Measurements from ENCODE around the gene VAV2.
A peak's percentile ranks its signal among the peaks of the same experiment; 100 is the strongest.

The VAV2 gene

DNA sequence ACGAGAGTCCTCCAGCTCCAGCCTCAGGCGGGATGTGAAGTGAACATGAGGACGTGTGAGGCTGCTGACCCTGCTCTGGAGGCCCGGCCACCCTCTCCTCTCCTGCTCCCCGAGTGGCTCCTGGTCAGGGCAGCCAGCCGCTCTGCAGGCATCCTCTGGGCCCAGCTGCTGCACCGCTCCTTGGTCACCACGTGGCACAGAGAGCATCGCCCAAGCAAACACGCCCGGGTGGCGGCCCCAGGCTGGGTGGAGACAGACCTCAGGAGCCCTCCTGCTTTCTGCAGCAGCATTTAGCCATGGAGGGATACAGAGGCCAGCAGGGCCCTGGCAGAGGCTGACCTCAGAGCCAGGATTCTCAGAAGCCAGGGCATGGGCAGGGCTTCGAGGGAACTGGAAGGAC, 184.3 kb downstream of the VAV2 start:
- Mint-ChIP-seq H3K27me3 (ENCODE audit: low read depth, poor library complexity) (no peaks in the 10 kb centered on the region), H3K4me3 (no peak overlapping the region), H3K27ac (no peak overlapping the region), H3K4me1 (peaks cover 24% of the 10 kb centered on the region), H3K9me3 (no peaks in the 10 kb centered on the region), H3K36me3 (ENCODE audit: low read depth) (no peaks in the 10 kb centered on the region)
- TF ChIP-seq, protein P1, sequence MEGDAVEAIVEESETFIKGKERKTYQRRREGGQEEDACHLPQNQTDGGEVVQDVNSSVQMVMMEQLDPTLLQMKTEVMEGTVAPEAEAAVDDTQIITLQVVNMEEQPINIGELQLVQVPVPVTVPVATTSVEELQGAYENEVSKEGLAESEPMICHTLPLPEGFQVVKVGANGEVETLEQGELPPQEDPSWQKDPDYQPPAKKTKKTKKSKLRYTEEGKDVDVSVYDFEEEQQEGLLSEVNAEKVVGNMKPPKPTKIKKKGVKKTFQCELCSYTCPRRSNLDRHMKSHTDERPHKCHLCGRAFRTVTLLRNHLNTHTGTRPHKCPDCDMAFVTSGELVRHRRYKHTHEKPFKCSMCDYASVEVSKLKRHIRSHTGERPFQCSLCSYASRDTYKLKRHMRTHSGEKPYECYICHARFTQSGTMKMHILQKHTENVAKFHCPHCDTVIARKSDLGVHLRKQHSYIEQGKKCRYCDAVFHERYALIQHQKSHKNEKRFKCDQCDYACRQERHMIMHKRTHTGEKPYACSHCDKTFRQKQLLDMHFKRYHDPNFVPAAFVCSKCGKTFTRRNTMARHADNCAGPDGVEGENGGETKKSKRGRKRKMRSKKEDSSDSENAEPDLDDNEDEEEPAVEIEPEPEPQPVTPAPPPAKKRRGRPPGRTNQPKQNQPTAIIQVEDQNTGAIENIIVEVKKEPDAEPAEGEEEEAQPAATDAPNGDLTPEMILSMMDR (IDR thresholded peaks at IDR 0.05): no peak
- no peak for DNase-seq

DNA sequence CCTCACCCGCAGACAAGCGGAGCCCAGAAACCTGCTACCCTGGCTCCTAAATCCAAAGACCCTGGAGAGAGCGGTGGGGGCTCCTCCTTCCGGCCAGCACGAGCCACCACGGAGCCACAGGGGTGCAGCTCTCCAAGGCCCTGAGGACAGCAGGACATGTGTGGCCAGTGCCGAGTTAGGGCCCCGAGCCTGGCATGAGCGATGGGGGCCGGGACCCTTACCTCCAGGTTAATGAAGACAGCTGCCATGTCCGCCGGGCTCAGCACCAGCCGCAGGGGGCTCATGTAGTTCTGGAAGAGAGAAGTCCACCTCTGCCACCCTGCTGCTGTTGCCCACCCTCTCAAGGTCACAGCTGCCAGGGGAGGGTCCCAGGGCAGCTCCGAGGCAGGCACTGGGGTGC, 185.1 kb downstream of the VAV2 start:
- Mint-ChIP-seq H3K4me1 (peaks cover 27% of the 10 kb centered on the region), H3K27me3 (ENCODE audit: low read depth, poor library complexity) (no peaks in the 10 kb centered on the region), H3K4me3 (no peak overlapping the region), H3K9me3 (no peaks in the 10 kb centered on the region), H3K36me3 (ENCODE audit: low read depth) (no peaks in the 10 kb centered on the region), H3K27ac (no peak overlapping the region)
- TF ChIP-seq, protein P1 (IDR thresholded peaks at IDR 0.05): no peak
- no peak for DNase-seq

DNA sequence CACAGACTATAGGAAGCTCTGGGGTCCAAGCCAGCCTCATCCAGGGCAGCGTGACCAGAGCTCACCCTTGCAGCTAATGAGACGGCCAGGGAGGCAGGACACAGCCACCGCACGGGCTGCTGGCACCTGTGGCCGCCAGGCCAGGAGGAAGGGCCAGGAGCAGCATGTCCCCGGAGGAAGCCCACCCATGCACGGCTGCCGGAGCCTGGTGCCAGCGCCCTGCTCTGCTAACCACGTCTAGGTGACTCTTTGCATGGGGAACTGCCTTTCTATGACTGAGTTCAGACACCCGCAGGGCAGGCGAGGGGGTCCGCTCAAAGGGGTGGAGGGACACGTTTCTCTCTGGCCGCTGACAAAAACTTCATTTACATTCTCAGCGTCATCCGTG, 185.5 kb downstream of the VAV2 start:
- Mint-ChIP-seq H3K4me3 (no peak overlapping the region), H3K4me1 (peaks cover 28% of the 10 kb centered on the region), H3K36me3 (ENCODE audit: low read depth) (no peaks in the 10 kb centered on the region), H3K9me3 (no peaks in the 10 kb centered on the region), H3K27ac (no peak overlapping the region), H3K27me3 (ENCODE audit: low read depth, poor library complexity) (no peaks in the 10 kb centered on the region)
- TF ChIP-seq, protein P1 (IDR thresholded peaks at IDR 0.05): no peak
- DNase-seq: no peak

DNA sequence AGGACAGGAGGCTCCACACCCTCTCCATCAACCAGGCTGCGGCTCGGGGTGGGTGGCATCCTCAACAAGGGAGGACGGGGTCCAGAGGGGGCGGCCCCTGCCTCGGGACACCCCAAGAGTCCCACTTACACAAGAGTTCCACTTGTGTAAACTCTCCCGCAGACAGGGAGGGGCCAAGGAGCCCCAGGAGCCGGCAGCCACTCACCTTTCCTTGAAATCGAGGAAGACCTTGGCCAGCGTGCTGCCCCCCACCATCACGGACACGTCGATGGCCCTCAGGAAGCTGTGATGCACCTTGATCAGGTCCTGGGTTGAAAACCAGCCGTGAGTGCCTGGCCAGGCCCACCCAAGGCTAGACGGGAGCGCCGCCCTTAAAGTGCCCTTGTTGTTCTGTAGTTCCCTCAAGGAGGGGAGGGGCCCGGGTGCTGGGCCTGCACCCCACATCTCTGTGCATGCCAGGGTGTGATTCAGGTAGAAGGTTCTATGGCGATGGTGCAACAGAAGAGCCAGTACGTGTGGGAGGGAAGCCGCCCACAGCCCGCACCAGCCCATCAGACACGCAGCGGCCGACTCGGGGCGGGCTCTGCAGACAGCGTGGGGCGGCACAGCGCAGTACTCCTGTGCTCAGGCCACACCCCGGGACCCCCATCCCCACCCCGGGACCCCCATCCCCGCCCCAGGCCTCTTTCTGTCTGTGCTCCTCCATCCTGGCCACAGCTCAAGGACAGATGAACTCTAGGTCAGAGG, 186.1 kb downstream of the VAV2 start:
- no peaks in the 10 kb centered on the region for H3K36me3 Mint-ChIP-seq (ENCODE audit: low read depth)
- H3K27me3 Mint-ChIP-seq (ENCODE audit: low read depth, poor library complexity): peaks cover 3% of the 10 kb centered on the region
- no peak overlapping the region for H3K4me3 Mint-ChIP-seq
- H3K9me3 Mint-ChIP-seq: no peaks in the 10 kb centered on the region
- TF ChIP-seq, protein P1 (IDR thresholded peaks at IDR 0.05): no peak
- H3K4me1 Mint-ChIP-seq: peaks cover 28% of the 10 kb centered on the region
- no peak overlapping the region for H3K27ac Mint-ChIP-seq
- no peak for DNase-seq

DNA sequence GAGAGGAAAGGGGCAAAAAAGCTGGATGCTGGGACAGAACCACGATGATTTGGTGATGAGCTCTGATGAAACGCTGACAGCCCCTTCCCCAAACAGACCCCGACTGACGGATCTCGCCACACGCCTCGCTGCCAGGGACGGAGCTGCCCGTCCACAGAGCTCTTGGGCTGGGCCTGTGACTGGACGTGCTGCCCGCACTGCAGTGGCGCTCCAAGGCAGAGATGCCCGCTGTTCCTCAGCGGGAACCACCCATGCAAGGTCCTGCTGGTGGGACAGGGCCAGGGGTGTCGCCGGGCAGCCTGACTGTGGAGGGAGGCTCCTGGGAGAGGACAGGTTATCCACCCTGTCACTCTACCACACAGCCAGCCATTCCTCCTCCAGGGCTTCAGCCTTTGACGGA, 187.9 kb downstream of the VAV2 start:
- TF ChIP-seq, protein P1 (IDR thresholded peaks at IDR 0.05): no peak
- no peak overlapping the region for H3K4me3 Mint-ChIP-seq
- DNase-seq: no peak
- H3K27ac Mint-ChIP-seq: no peak overlapping the region
- H3K27me3 Mint-ChIP-seq (ENCODE audit: low read depth, poor library complexity): peaks cover 4% of the 10 kb centered on the region
- H3K9me3 Mint-ChIP-seq: no peaks in the 10 kb centered on the region
- H3K4me1 Mint-ChIP-seq: peaks cover 28% of the 10 kb centered on the region
- no peaks in the 10 kb centered on the region for H3K36me3 Mint-ChIP-seq (ENCODE audit: low read depth)

DNA sequence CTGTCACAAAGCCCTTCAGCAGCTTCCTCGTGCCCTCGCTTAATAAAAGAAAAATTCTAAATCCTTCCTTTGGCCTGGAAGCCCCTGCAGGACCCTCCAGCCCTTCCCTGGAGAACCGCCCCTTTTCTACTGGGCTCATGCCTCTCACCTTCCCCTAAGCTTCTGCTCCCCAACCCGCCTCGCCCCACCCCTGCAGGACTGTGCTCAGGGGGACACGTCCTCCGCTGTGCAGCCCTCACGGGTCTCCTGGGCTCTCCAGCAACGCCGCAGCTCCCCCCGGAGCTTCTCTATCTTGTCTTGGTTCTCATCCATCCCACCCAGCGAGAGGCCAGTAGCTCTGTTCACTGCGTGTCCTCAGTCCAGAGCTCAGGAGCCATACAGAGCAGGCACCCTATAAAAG, 188.4 kb downstream of the VAV2 start:
- H3K27me3 Mint-ChIP-seq (ENCODE audit: low read depth, poor library complexity): peaks cover 6% of the 10 kb centered on the region
- peak overlapping the region; percentile 19 for H3K27ac Mint-ChIP-seq
- DNase-seq: no peak
- H3K9me3 Mint-ChIP-seq: no peaks in the 10 kb centered on the region
- no peaks in the 10 kb centered on the region for H3K36me3 Mint-ChIP-seq (ENCODE audit: low read depth)
- H3K4me1 Mint-ChIP-seq: peaks cover 28% of the 10 kb centered on the region
- TF ChIP-seq, protein P1 (IDR thresholded peaks at IDR 0.05): no peak
- H3K4me3 Mint-ChIP-seq: no peak overlapping the region
